Measurements from ENCODE around the gene ITGAE. TPM values are rescaled to one million over a fixed set of nuclear protein-coding genes. Genes with fewer than 3 reads are reported as not detected.

Gene ITGAE
- 10.4 and 12.4 TPM in 2 replicates for total RNA-seq

GRCh38 chr17:3800362-3801271 is at the start of gene ITGAE:
ITGAE (minus strand) TSS chr17:3801188; CDS start chr17:3801144, 44 bp downstream.

GRCh38 chr17:3845621-3846436 is 44.8 kb upstream of the ITGAE start, which contains the start of gene NCBP3:
NCBP3 (minus strand) TSS chr17:3846246; CDS start chr17:3846223, 23 bp downstream.

GRCh38 chr17:3723556-3724377 is 77.2 kb downstream of the ITGAE start, which contains the start of gene HASPIN:
HASPIN (plus strand) TSS chr17:3723903; CDS start chr17:3723936, 33 bp downstream.

GRCh38 chr17:3695723-3696411 is 105.1 kb downstream of the ITGAE start, which contains the start of gene P2RX5:
P2RX5 (minus strand) TSS chr17:3696155; CDS start chr17:3696005, 150 bp downstream.

GRCh38 chr17:3668279-3669084 is 132.5 kb downstream of the ITGAE start, which contains the start of the genes EMC6 and TAX1BP3:
EMC6 (plus strand) TSS chr17:3668812; CDS start chr17:3669147, 335 bp downstream.
TAX1BP3 (minus strand) TSS chr17:3668578; CDS start chr17:3668526, 52 bp downstream.

Other genes starting within 250 kb of the ITGAE start
- 1.4 and 2.3 TPM in 2 replicates for gene TRPV3, start 243.4 kb downstream of the ITGAE start, total RNA-seq
- 2.0 and 2.8 TPM in 2 replicates for gene TRPV1, start 191.8 kb downstream of the ITGAE start, total RNA-seq
- gene SHPK, start 164.9 kb downstream of the ITGAE start, total RNA-seq: 8.4 and 10.2 TPM in 2 replicates
- gene CTNS, start 164.4 kb downstream of the ITGAE start, total RNA-seq: 24.6 and 31.3 TPM in 2 replicates
- gene TAX1BP3, start 132.6 kb downstream of the ITGAE start, total RNA-seq: 159 and 217 TPM in 2 replicates
- gene EMC6, start 132.4 kb downstream of the ITGAE start, total RNA-seq: 10.2 and 11.0 TPM in 2 replicates
- 0.85 and 7.1 TPM in 2 replicates for gene P2RX5, start 105.0 kb downstream of the ITGAE start, total RNA-seq
- 1.1 and 1.9 TPM in 2 replicates for gene HASPIN, start 77.3 kb downstream of the ITGAE start, total RNA-seq
- gene NCBP3, start 45.1 kb upstream of the ITGAE start, total RNA-seq: 17.4 and 20.1 TPM in 2 replicates
- gene CAMKK1, start 91.9 kb upstream of the ITGAE start, total RNA-seq: 6.6 and 11.2 TPM in 2 replicates
- gene P2RX1, start 115.3 kb upstream of the ITGAE start, total RNA-seq: 0.30 and 0.65 TPM in 2 replicates
- gene ATP2A3, start 163.2 kb upstream of the ITGAE start, total RNA-seq: 1.3 and 2.4 TPM in 2 replicates